ENCODE results near the gene RNF215.
A peak's percentile ranks its signal among the peaks of the same experiment; 100 is the strongest.
"Not testable (repeated sequence)": the region's sequence is repeated elsewhere in the genome, so short reads cannot be mapped to it uniquely, and the experiment has no call there.

Gene RNF215

DNA sequence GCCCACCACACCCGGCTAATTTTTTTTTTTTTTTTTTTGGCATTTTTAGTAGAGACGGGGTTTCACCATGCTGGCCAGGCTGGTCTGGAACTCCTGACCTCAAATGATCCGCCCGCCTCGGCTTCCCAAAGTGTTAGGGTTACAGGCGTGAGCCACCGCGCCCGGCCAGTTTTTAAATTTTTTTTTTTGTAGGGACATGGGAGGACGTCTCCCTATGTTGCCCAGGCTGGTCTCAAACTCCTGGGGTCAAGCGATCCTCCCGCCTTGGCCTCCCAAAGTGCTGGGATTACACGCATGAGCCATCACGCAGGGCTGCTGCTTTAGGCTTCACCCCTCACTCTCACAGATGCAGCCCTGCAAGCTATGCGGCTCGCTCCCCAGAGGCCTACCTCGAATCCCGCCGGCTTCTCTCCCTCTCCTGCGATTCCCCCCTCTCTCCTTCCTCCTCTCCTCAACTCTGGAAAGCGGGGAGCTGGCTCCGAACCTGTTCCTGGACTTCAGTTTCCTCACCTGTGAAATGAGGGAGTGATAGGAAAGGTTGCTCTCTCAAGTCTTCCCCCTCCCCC lies 29.5 kb downstream of the RNF215 start:
- no peak for DNase-seq

DNA sequence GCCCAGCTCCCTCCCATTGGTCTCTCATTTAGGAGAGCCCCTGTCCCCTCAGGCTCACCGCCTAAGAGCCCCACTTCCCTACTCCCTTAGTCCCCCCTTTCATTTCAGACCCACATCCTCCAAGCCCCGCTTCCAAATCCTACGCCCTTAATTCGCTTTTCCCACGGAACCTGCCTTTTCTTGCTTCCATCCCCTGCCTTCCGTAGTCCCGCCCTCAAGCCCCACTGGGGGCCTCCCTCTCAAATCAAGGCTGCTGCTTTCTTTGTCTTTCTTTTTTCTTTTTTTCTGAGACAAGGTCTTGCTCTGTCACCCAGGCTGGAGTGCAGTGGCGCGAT lies 30.0 kb downstream of the RNF215 start:
- DNase-seq: no peak

DNA sequence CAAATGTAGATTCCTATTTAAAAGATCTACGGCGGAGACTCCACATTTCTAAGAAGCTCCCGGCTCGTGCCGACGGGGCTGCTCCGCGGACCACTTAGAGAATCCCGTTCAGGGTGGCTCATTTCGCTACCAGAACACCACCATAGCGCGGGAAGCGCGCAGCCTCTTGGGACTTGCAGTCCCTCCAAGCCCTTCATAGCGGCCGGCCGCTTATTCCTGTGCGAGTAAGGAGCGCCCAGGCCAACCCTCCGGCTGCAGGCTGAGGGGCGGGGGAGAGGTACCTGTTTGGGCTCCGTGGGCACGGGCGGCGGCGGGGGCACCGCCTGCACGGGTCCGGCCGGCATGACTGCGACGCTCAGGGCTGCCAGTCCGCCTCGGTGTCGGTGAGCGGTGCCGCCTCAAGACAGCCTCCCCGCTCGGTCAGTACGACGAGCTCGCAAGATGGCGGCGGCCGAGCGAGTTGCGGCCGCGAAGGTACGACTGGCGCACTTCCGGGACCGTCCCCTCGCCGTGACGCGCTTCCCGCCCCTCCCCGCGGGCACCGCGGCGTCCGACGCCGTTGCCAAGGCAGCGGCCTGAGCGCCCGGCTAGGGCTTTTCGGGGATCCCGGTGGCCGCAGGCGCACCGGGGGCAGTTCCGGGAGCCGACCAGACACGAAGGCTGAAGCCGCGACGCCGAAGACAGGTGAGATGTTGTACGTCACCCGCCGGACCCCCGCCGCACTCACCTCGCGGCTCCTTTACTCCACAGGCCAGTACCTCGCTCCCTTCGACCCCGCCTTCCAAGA lies 30.6 kb downstream of the RNF215 start, which contains the start of the genes CCDC157 and SF3A1:
Gene CCDC157 (plus strand): TSS at position 559 of the 787 bp plus-strand sequence. CDS start 8,994 bp downstream, outside the sequence.
Gene SF3A1 (minus strand): TSS at position 446 of the 787 bp plus-strand sequence. CDS start 102 bp downstream, at position 344.
- DNase-seq: peak; percentile 94

DNA sequence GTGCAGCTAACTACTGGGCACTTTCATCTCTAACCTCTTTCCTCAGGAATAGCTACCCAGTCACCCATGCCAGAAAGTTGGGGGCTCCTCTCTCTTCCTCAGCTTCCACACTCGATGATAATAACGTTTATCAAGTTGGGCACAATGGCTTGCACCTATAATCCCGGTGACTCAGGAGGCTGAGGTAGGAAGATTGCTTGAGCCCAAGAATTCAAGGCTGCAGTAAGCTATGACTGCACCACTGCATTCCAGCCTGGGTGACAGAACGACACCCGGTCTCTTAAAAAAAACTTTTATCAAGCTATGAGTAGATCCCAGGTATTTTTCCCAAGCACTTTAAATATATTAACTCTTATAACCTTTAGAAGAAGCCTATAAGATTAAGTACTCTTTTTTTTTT lies 32.6 kb downstream of the RNF215 start:
- no peak for DNase-seq

DNA sequence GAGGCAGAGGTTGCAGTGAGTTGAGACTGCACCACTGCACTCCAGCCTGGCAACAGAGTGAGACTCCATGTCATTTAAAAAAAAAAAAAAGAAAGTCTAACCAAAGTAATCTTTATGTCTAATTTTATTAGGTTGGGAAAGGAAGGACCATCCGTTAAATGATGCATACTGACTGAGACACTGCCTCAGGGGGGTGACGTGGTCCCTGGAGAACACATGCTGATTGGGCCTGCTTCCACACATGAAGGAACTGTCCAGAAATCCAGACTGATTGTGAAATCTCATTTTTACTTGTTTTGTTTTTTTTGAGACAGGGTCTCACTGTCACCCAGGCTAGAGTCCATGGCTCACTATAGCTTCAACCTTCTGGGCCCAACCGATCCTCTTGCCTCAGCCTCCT lies 36.0 kb downstream of the RNF215 start:
- DNase-seq: no peak

DNA sequence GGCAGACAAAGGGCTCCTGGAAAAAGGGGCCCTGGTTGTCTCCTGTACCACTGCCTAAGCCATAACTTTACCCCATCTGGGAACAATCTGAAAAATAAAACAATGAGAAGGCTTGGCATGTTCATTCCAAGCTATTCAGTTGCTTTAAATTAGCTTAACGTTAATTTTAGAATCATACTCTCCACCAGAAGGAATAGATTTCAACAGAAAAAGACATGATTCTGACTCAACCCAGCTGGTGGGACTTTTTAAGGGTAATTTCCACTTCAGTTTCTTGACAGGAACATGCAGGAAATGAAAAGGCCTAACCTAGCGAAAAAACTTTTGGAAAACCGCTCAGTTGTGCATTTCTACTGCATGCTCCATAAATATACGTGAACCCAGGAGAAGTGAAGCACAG lies 38.4 kb downstream of the RNF215 start:
- no peak for DNase-seq

DNA sequence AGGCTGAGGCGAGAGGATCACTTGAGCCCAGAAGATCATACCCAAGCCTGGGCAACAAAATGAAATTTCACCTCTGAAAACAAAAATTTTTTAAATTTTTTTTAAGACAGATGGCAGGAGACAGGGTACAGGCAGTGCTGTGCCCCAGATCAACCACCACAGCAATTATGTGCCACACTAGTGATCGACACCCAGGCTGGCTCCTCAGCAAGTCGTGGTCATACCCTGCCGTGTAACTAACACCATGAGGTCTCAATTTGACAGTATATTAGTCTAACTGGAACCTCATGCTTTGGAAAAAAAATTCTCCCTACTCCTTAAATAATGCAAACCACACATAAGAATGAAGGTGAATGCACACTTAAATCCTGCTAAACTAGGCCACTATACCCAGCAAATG lies 38.8 kb downstream of the RNF215 start:
- no peak for DNase-seq

DNA sequence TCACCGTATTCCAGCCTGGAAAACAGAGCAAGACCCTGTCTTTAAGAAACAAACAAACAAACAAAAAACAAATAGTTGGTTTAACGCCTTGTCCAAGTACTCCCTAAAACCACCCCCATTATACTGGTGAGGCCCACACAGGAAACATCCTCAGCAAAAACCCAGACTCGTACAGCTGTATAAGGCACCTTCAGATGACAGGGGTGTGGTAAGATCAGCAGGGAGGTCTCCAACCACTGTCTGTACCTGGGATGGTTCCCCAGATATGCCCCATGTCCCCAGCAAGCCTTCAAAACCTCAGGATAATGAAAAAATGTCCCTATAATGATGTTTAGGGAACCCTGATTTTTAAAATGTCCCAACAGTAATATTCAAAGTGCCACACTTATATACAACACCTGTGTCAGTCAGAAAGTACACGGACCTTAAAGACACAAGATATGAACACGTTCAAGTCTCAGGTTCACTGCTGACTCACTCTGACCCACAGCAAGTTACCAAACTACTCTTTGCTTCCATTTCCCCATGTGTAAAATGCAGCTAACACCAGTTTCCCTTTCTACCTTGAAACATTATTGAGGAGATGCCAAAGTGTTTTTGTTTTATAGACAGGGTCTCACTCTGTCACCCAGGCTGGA lies 39.8 kb downstream of the RNF215 start:
- no peak for DNase-seq

DNA sequence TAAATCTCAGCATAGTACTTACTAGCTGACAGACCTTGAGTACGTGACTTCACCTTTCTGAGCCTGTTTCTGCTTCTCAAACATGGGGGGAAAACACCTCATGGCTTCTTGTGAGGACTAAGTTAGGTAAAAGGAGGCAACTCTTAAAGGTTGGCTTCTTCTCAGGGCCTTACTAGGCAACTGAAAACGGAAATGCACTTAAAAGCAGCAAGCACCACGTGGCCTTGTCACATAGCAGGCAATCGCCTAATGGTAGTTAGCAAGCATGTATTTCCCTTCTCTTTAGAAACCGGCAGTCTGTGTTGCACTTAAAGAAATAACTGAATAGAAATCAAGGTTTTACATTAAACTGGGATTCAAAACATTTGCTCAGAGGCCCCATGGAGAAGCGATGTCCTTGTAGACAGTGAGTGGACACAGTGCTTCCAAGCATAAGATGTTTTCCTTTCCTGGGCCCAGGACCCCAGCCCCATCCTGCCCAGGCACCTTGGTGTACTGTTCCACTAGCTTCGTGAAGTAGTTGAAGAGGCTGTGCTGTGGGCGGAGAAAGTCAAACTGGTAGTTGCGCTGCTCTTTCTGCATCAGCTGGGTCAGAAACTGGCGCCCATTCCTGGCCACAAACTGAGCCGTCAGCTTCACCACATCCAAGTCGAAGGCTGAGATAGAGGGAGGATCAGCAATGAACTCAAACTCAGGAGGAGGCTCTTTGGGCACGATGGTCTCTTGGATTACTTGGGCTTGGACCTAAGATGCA lies 42.6 kb downstream of the RNF215 start:
- DNase-seq: no peak

DNA sequence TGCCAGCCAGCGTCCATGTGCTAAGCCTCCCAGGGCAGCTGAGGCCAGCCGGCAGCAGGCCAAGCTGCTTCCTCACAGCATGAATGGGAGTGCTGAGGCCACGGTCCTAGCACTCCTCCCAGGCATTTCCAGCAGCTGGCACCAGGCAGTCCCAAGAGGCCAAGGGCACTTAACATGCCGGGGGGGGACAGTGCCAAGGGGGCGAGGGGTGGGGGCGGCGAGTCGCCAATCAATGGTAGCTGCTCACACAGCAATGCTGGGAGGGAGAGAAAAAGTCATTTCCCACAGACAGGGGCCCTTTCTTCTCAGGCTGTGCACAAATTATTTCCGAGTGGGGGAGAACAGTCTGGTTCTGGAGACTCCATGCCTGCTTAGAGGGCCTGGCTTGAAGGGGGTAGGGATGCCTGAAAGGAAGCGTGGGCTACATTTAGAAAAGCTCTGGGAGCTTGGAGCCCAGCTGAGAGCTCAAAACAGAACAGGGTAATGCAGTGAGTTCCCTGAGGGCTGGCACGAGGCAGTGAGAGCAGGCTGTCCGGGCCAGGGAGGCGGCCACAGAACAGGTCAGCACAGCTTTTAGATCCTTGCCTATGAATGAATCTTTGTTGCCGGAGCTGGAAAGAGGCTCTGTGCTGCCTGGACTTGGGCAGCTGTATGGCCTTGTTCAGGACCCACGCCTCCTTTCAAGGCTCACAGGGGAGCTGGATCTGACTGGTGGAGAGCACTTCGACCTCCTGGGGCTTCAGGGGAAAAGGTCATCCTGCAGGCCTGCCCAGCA lies 46.1 kb downstream of the RNF215 start:
- DNase-seq: no peak

DNA sequence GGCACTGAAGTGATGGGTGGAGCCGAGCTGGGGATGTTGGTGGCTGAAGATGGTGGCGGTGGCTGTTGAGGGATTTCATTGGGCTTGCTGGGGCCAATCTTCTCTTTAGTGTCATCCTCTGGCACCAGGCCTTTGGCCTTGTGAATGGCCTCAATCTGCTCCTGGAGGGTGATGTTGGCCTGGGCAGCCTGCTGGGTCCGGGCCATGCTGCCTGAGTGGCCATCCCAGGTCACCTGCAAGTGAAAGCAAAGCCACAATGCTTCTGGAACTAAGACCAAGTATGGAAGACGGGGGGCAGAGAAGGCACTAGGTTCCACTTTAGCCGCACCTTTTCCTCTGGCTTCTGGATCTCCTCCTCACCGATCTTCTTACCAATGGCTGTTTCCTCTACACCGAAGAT lies 48.4 kb downstream of the RNF215 start:
- DNase-seq: no peak

DNA sequence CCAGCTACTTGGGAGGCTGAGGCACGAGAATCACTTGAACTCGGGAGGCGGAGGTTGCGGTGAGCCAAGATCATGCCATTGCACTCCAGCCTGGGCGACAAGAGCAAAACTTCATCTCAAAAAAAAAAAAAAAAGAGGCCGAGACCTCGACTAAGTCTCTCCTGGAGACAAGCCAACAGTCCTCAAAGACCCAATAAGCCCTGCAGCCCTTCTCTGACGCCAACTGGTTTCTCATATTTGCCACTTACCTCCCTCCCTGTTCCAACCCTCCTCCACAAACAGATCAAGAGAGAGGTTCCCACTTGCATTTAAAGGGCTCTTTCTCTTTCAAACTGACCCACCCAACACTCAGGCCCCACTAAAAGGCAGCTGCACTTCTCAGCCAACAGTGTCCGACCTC lies 48.9 kb downstream of the RNF215 start:
- DNase-seq: not testable (repeated sequence)

DNA sequence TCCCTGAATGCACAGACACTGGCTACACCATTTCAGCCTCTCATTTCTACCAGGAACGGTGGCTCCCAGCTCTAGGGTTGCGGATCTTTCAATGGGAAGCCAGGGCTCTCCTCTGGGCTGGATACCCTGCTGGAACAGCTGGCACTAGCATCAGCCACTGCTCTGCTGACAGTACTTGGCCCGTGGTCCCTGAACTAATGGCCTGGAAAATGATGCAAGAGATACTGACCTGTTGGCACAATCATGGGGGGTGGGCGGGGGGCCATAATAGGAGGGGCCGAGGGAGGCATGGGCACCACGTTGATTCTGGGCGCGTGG lies 49.8 kb downstream of the RNF215 start:
- no peak for DNase-seq

DNA sequence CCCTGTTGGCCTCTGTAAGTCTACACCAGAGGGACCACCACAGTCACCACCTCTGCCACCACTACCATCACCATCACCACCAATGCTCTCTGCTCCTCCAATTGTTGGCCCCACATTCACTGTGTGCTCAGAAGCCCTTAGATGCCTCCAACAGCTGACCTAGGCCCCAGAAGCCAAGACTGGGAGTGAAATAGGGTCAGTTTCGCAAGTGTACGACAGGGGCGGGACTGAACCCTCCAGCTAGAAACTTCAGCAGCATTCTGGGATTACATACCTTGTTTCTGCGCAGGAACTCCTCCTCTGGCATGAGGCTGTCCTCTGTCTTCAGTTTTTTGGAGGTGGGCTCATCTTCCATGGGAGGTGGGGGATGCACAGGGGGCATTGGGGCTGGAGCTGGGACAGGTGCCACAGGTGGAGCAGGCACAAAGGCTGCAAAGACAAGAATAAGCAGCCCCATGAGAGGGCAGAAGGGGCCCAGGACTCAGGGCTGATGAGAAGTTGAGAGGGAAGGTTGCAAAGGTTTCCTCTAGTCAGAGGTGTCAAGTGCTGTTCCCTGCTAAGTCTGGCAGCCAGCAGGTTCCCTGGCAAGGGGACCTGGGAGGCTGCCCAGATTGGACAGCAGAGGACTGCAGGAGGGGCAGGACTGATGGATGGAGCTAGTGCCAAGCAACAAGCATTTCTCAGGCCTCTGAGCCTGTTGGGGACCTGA lies 50.3 kb downstream of the RNF215 start:
- no peak for DNase-seq

DNA sequence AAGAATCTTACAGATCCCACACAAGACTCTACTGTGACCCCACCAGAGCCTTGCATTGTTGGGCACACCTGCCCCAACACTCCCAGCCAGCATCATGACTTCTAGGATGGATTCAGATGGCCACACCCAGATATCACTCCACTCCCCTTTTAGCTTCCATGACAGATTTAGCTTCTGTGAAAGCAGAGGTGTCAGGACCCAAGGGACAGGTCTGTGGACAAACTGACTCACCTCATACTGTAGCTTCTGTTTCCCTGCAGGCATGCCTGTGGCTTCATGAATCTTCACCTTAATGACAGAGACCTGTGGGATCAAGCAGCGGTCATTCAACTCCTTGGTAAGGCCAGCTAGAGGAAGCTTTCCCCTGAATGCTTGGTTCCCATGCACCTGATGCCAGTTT lies 52.0 kb downstream of the RNF215 start:
- DNase-seq: no peak

DNA sequence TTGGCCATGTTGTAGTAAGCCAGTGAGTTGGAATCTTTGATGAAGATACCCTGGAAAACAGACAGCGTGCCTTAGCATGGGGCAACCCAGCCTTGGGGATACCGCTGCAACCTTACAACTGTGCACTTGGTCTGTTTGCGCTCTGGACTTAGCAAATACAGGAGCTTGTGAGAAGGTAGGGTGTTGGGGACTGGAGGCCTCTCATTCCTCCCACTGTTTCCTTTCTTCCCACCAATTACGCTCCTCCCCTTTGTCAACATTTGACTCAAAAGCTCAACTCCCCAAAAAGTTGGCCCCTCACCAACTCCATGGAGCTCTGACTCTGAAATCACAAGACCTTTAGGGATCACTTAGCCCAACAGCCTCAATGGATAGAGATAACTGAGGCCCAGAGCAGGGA lies 52.6 kb downstream of the RNF215 start:
- no peak for DNase-seq

DNA sequence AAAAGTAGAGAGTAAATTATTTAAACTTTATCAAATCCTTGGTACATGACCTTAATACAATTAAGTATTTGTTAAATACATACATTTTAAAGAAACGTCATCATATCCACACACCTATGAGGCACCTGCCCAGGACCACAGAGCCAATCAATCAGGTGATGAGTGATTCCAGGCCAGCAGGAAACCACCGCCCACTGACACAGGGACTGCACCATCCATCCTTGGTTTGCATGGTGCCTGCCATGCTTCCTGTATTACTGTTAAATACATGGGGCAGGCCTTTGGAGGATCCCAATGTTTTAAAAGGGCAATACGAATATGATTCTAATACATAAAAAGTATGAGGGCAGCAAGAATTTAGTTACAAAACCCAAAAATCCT lies 53.5 kb downstream of the RNF215 start:
- DNase-seq: no peak

DNA sequence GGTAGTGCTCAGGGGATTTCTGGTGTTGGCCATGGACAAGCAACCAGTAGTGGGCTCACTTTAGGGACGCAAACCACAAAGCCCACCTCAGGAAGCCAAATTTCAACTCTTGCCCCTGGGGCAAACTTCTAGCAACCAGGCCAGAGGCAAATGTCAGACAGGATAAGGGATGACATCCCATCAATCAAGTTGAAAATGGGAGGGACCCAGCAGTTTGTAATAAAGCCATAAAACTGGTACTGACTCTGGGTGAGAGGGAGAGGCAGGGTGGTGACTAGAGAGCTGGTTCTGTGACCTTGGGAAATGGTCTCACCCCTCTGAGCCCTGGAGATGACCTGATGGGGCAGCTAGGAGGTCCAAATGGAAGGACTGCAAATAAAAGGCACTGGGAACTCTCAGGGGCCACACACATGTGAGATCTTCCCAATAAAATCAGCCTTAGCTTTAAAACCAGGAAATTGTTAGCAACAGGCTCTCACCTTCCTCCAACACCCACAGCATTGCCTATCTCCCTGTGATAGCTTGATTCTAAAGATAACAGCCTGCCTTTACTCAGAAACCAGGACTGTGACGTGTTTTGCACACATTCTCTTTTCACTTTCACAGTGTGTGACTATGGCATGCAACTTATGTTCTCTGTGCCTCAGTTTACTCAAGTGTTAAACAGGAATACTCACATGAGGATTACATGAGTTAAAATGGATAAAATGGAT lies 54.1 kb downstream of the RNF215 start:
- DNase-seq: no peak

DNA sequence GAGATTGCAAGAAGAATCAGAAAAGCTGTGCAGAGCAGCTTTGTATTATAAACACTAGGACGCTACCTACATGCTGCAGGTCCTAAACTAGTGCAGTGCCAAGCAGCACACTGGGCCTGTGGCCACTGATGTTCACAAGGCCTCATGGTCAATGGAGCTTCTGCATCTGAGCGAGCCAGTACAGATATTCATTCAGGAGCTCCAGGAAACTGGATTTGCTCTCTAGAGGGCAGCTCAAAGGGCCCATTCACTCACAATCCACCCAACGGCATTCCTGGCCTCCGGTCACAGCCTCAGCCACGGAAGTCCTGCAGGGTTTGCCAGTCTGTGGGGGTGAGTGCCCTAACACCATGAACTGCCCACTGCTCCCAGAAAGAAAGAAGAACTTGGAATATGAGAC lies 54.7 kb downstream of the RNF215 start:
- DNase-seq: no peak
